Measurements from ENCODE around the gene SRGAP1. TPM values are rescaled to one million over a fixed set of nuclear protein-coding genes. Genes with fewer than 3 reads are reported as not detected.

Gene SRGAP1
- total and polyA plus RNA-seq, 2 of the 13 experiments (the other 11 are each of a cell fraction or from before 2014, with no cell fraction given): 1.6 to 3.4 TPM

GRCh38 chr12:63949902-63950301 is 105.4 kb downstream of the SRGAP1 start (continued):
- TF ChIP-seq NFIB (CRISPR knock-in tag; IDR thresholded peaks at IDR 0.05; ENCODE audit: borderline replicate concordance): no peak

DNA sequence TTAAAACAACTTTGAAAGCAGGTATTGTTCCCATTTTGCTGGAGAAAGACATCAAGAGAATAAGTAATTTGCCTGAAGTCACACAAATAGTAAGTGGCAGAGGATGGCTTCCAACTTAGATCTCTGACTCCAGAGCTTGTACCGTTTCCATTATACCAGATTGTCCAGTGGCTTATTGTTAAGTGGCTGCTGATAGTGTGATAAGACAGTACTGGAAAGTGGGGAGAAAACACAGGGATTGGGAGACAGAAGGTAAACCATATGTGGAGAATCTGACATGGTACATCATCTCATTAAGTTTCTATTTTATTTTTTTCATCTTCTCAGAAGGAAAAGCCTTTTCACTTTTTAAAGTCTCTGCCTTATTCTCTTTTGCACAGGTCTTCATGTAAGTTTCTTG is 108.5 kb downstream of the SRGAP1 start:
- Histone ChIP-seq H3K27ac (ENCODE audit: extremely low read length, insufficient read depth, low read length) (no peak overlapping the region), H3K4me1 (ENCODE audit: insufficient read depth, low read length) (peaks cover 21% of the 10 kb centered on the region), H3K9me3 (ENCODE audit: low read length) (no peaks in the 10 kb centered on the region), H3K79me2 (ENCODE audit: insufficient read depth, low read length) (peaks cover 3% of the 10 kb centered on the region), H3K4me2 (ENCODE audit: low read depth, low read length) (no peak overlapping the region), H3K4me3 (replicated peaks in 1 of 3; ENCODE audit: insufficient read depth in 1 of 3, low read depth in 2 of 3, low read length in 3 of 3) (no peak overlapping the region), H2AFZ (ENCODE audit: low read length) (no peak overlapping the region), H3K9ac (ENCODE audit: insufficient read depth, low read depth, low read length) (no peak overlapping the region), H3K27me3 (ENCODE audit: control insufficient read depth in 1 of 2, insufficient read depth in 2 of 2, low read length in 2 of 2) (no peaks in the 10 kb centered on the region), H3K36me3 (replicated peaks in 1 of 2; ENCODE audit: control insufficient read depth in 1 of 2, insufficient read depth in 2 of 2, low read length in 2 of 2) (no peaks in the 10 kb centered on the region), H4K20me1 (ENCODE audit: insufficient read depth, low read length) (no peaks in the 10 kb centered on the region)
- ATAC-seq: no peak
- no peak for FAIRE-seq
- no TSS peak for BruUV-seq (replicated peaks)
- in situ Hi-C loops (cut with HindIII; ENCODE audit: extremely low pct_ligation_motif_present, low pct_unique_long_range_greater_than_20kb): no loop called here
- no peak for DNase-seq (ENCODE audit: low spot score)
- intact Hi-C loops (cut with micrococcal nuclease; ENCODE audit: unreplicated experiment): no loop called here
- ChIA-PET POLR2A (interaction anchor here (0.8 kb wide), 1 partner anchor 87 kb away, joined by 3 read pairs; no protein-coding TSS in a partner anchor), CTCF (ENCODE audit: low intra/inter-chr PET ratio, low total read pairs) (no interaction called here)
- WGBS (ENCODE audit: low lambda C conversion rate): 94% methylated on average over 1 of the region's 1 CpG
- TF ChIP-seq, protein P1, sequence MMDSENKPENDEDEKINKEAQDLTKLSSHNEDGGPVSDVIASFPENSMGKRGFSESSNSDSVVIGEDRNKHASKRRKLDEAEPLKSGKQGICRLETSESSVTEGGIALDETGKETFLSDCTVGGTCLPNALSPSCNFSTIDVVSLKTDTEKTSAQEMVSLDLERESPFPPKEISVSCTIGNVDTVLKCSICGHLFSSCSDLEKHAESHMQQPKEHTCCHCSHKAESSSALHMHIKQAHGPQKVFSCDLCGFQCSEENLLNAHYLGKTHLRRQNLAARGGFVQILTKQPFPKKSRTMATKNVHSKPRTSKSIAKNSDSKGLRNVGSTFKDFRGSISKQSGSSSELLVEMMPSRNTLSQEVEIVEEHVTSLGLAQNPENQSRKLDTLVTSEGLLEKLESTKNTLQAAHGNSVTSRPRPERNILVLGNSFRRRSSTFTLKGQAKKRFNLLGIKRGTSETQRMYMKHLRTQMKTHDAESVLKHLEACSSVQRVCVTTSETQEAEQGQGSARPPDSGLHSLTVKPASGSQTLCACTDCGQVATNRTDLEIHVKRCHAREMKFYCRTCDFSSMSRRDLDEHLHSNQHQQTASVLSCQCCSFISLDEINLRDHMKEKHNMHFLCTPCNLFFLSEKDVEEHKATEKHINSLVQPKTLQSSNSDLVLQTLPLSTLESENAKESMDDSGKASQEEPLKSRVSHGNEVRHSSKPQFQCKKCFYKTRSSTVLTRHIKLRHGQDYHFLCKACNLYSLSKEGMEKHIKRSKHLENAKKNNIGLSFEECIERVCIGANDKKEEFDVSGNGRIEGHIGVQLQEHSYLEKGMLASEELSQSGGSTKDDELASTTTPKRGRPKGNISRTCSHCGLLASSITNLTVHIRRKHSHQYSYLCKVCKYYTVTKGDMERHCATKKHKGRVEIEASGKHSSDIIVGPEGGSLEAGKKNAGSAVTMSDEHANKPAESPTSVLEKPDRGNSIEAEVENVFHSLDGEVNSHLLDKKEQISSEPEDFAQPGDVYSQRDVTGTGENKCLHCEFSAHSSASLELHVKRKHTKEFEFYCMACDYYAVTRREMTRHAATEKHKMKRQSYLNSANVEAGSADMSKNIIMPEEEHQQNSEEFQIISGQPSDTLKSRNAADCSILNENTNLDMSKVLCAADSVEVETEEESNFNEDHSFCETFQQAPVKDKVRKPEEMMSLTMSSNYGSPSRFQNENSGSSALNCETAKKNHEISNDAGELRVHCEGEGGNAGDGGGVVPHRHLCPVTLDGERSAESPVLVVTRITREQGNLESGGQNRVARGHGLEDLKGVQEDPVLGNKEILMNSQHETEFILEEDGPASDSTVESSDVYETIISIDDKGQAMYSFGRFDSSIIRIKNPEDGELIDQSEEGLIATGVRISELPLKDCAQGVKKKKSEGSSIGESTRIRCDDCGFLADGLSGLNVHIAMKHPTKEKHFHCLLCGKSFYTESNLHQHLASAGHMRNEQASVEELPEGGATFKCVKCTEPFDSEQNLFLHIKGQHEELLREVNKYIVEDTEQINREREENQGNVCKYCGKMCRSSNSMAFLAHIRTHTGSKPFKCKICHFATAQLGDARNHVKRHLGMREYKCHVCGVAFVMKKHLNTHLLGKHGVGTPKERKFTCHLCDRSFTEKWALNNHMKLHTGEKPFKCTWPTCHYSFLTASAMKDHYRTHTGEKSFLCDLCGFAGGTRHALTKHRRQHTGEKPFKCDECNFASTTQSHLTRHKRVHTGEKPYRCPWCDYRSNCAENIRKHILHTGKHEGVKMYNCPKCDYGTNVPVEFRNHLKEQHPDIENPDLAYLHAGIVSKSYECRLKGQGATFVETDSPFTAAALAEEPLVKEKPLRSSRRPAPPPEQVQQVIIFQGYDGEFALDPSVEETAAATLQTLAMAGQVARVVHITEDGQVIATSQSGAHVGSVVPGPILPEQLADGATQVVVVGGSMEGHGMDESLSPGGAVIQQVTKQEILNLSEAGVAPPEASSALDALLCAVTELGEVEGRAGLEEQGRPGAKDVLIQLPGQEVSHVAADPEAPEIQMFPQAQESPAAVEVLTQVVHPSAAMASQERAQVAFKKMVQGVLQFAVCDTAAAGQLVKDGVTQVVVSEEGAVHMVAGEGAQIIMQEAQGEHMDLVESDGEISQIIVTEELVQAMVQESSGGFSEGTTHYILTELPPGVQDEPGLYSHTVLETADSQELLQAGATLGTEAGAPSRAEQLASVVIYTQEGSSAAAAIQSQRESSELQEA (CRISPR knock-in tag; IDR thresholded peaks at IDR 0.05; ENCODE audit: not compliant biosample characterization): no peak
- TF ChIP-seq AGO2 (optimal IDR thresholded peaks at IDR 0.05; ENCODE audit: low read depth, low read length): no peak
- no peak for TF ChIP-seq ZNF556 (CRISPR knock-in tag; IDR thresholded peaks at IDR 0.05; ENCODE audit: borderline replicate concordance)
- TF ChIP-seq, protein P2, sequence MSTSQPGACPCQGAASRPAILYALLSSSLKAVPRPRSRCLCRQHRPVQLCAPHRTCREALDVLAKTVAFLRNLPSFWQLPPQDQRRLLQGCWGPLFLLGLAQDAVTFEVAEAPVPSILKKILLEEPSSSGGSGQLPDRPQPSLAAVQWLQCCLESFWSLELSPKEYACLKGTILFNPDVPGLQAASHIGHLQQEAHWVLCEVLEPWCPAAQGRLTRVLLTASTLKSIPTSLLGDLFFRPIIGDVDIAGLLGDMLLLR (CRISPR knock-in tag; IDR thresholded peaks at IDR 0.05): no peak
- no peak for TF ChIP-seq HMG20A (CRISPR knock-in tag; IDR thresholded peaks at IDR 0.05; ENCODE audit: borderline replicate concordance)
- no peak for TF ChIP-seq REL (CRISPR knock-in tag; conservative IDR thresholded peaks at IDR 0.05)
- no peak for TF ChIP-seq ZNF33A (CRISPR knock-in tag; IDR thresholded peaks at IDR 0.05; ENCODE audit: borderline replicate concordance)
- TF ChIP-seq NKX3-1 (CRISPR knock-in tag; IDR thresholded peaks at IDR 0.05): no peak
- no peak for TF ChIP-seq TCF7 (IDR thresholded peaks at IDR 0.05; ENCODE audit: low read depth)
- TF ChIP-seq, protein P3, sequence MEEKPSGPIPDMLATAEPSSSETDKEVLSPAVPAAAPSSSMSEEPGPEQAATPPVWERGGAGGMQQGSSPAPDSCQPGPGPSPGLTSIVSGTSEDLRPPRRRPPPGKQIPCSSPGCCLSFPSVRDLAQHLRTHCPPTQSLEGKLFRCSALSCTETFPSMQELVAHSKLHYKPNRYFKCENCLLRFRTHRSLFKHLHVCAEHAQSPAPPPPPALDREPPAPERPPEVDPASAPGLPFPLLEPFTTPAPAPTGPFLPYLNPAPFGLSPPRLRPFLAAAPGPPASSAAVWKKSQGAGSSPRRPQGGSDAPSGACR (CRISPR knock-in tag; IDR thresholded peaks at IDR 0.05): no peak
- no peak for TF ChIP-seq ZNF441 (CRISPR knock-in tag; IDR thresholded peaks at IDR 0.05; ENCODE audit: borderline replicate concordance)
- no peak for TF ChIP-seq SIX1 (CRISPR knock-in tag; IDR thresholded peaks at IDR 0.05; ENCODE audit: borderline replicate concordance)
- no peak for TF ChIP-seq ZC3H4 (CRISPR knock-in tag; IDR thresholded peaks at IDR 0.05; ENCODE audit: borderline replicate concordance)
- no peak for TF ChIP-seq NFKBIZ (CRISPR knock-in tag; IDR thresholded peaks at IDR 0.05)
